IMR-90 (cell line): ENCODE results near the gene SORBS1. TPM values are rescaled to one million over a fixed set of nuclear protein-coding genes. Genes with fewer than 3 reads are reported as not detected.

Experiments
- ATAC-seq: fragments of 200-7000 bp; cut with Tn5 transposase; 2 replicates; pipeline ENCODE4 v1.9.1; 2020; ENCODE audit warnings: low read depth, mild to moderate bottlenecking, moderate library complexity
- BruUV-seq: library from RNA; stranded (reverse); fragments of 400-500 nt; replicated peaks from 2 replicates; lab custom pipeline; 2021; lab: Mats Ljungman, UMichigan
- CTCF ChIA-PET: fragments of 300-600 bp; formaldehyde crosslinking; extraction: SDS; loops from one replicate; lab custom pipeline; 2021; ENCODE audit warnings: antibody characterized with exemption; lab: Yijun Ruan, JAX
- POLR2A ChIA-PET: fragments of 300-600 bp; sonication (Branson Sonifier 250); formaldehyde crosslinking; loops from one replicate; lab custom pipeline; 2022; ENCODE audit warnings: antibody characterized with exemption; ENCODE audit not compliant: unreplicated experiment; lab: Charles Lee
- DNase-seq: peaks from one replicate; pipeline ENCODE4 v3.0.0; 2013
- H2AFZ ChIP-seq: replicated peaks from 2 replicates; pipeline ENCODE3; 2013; ENCODE audit warnings: low read length, mild to moderate bottlenecking; ENCODE audit not compliant: poor library complexity
- H2AK5ac ChIP-seq: 2 replicates; pipeline ENCODE4 v1.6.1; 2013; ENCODE audit warnings: low read depth, low read length, inconsistent platforms
- H2AK9ac ChIP-seq: replicated peaks from 2 replicates; pipeline ENCODE3; 2013; ENCODE audit warnings: mild to moderate bottlenecking, low read depth, low read length, moderate library complexity; ENCODE audit not compliant: poor library complexity
- H2BK120ac ChIP-seq: 2 replicates; pipeline ENCODE4 v1.6.1; 2013; ENCODE audit warnings: low read depth, low read length, inconsistent platforms
- H2BK15ac ChIP-seq: 3 replicates; pipeline ENCODE4 v1.6.1; 2013; ENCODE audit warnings: low read depth, low read length, inconsistent platforms
- H2BK20ac ChIP-seq: 2 replicates; pipeline ENCODE4 v1.6.1; 2013; ENCODE audit warnings: low read depth, mild to moderate bottlenecking, inconsistent platforms, low read length, moderate library complexity
- H2BK5ac ChIP-seq: 2 replicates; pipeline ENCODE4 v1.6.1; 2013; ENCODE audit warnings: mild to moderate bottlenecking, low read depth, low read length, inconsistent platforms; ENCODE audit not compliant: poor library complexity, severe bottlenecking
- H3K14ac ChIP-seq: replicated peaks from 2 replicates; pipeline ENCODE4 v1.6.1; 2013; ENCODE audit warnings: low read depth, low read length, inconsistent platforms
- H3K18ac ChIP-seq: 2 replicates; pipeline ENCODE4 v1.6.1; 2013; ENCODE audit warnings: low read depth, low read length, control low read depth
- H3K23ac ChIP-seq: 2 replicates; pipeline ENCODE4 v1.6.1; 2013; ENCODE audit warnings: low read depth, low read length, inconsistent platforms
- H3K27ac ChIP-seq: 2 replicates; pipeline ENCODE4 v1.5.1; 2013; ENCODE audit warnings: mild to moderate bottlenecking, control low read depth, low read length; ENCODE audit not compliant: insufficient read depth
- H3K27me3 ChIP-seq: 2 replicates; pipeline ENCODE4 v1.6.1; 2013; ENCODE audit warnings: low read length; ENCODE audit not compliant: control insufficient read depth, insufficient read depth
- H3K36me3 ChIP-seq: 2 replicates; pipeline ENCODE4 v1.6.1; 2013; ENCODE audit warnings: low read length, mixed read lengths; ENCODE audit not compliant: control insufficient read depth, insufficient read depth
- H3K4ac ChIP-seq: 2 replicates; pipeline ENCODE4 v1.6.1; 2013; ENCODE audit warnings: low read depth, low read length, inconsistent platforms
- H3K4me1 ChIP-seq: 2 replicates; pipeline ENCODE4 v1.6.1; 2013; ENCODE audit warnings: low read length, mixed read lengths; ENCODE audit not compliant: control insufficient read depth, insufficient read depth
- H3K4me2 ChIP-seq: 2 replicates; pipeline ENCODE4 v1.6.1; 2013; ENCODE audit warnings: low read depth, mild to moderate bottlenecking, control low read depth, low read length, moderate library complexity
- H3K4me3 ChIP-seq: 2 replicates; pipeline ENCODE4 v1.5.1; 2013; ENCODE audit warnings: low read depth, mild to moderate bottlenecking, control low read depth, low read length, moderate library complexity; ENCODE audit not compliant: insufficient read depth
- H3K56ac ChIP-seq: 2 replicates; pipeline ENCODE4 v1.6.1; 2013; ENCODE audit warnings: low read length, inconsistent platforms; ENCODE audit not compliant: insufficient read depth; ENCODE audit errors: extremely low read depth
- H3K79me1 ChIP-seq, 2 experiments: 2 replicates each; pipeline ENCODE4 v1.6.1; 2013; ENCODE audit warnings: low read length in 2 of 2, inconsistent platforms in 1 of 2, low read depth in 1 of 2
- H3K9ac ChIP-seq: 2 replicates; pipeline ENCODE4 v1.6.1; 2013; ENCODE audit warnings: low read depth, low read length, control low read depth
- H3K9me1 ChIP-seq: 2 replicates; pipeline ENCODE4 v1.6.1; 2013; ENCODE audit warnings: low read length, inconsistent platforms; ENCODE audit not compliant: insufficient read depth
- H3K9me3 ChIP-seq: 2 replicates; pipeline ENCODE4 v1.6.1; 2013; ENCODE audit warnings: low read length; ENCODE audit not compliant: control insufficient read depth, insufficient read depth
- H4K20me1 ChIP-seq: 2 replicates; pipeline ENCODE4 v1.6.1; 2013; ENCODE audit warnings: low read length, inconsistent platforms; ENCODE audit not compliant: insufficient read depth
- H4K5ac ChIP-seq: 2 replicates; pipeline ENCODE4 v1.6.1; 2013; ENCODE audit warnings: mild to moderate bottlenecking, low read depth, low read length, control low read depth
- H4K8ac ChIP-seq, 2 experiments: 2 replicates each; pipeline ENCODE4 v1.6.1; 2013; ENCODE audit warnings: low read depth in 2 of 2, low read length in 2 of 2, control low read depth in 1 of 2, inconsistent platforms in 1 of 2
- H4K91ac ChIP-seq: 2 replicates; pipeline ENCODE4 v1.6.1; 2013; ENCODE audit warnings: low read depth, low read length, inconsistent platforms; ENCODE audit not compliant: insufficient read depth
- BHLHE40 ChIP-seq: fragments of 150-350 bp; IDR thresholded peaks from 2 replicates; pipeline ENCODE4 v1.6.1; 2016; ENCODE audit warnings: mild to moderate bottlenecking, low read depth, low read length
- CEBPB ChIP-seq: IDR thresholded peaks from 2 replicates; pipeline ENCODE4 v1.6.1; 2012; ENCODE audit warnings: low read depth, low read length, improper control_type of control experiment
- CHD1 ChIP-seq: IDR thresholded peaks from 2 replicates; pipeline ENCODE4 v1.6.1; 2012; ENCODE audit warnings: low read depth, low read length, improper control_type of control experiment
- FOS ChIP-seq: fragments of 150-350 bp; IDR thresholded peaks from 2 replicates; pipeline ENCODE4 v1.6.1; 2016; ENCODE audit warnings: low read depth, low read length
- MAFK ChIP-seq: IDR thresholded peaks from 2 replicates; pipeline ENCODE4 v1.6.1; 2012; ENCODE audit warnings: low read depth, low read length, improper control_type of control experiment
- MAZ ChIP-seq: IDR thresholded peaks from 2 replicates; pipeline ENCODE4 v1.6.1; 2012; ENCODE audit warnings: low read depth, mild to moderate bottlenecking, low read length, improper control_type of control experiment, moderate library complexity, borderline replicate concordance
- MXI1 ChIP-seq: IDR thresholded peaks from 2 replicates; pipeline ENCODE4 v1.6.1; 2012; ENCODE audit warnings: low read depth, mild to moderate bottlenecking, low read length, moderate library complexity, borderline replicate concordance
- NFE2L2 ChIP-seq: fragments of 150-350 bp; IDR thresholded peaks from 2 replicates; pipeline ENCODE4 v1.6.1; 2016; ENCODE audit warnings: low read depth, mild to moderate bottlenecking, low read length
- POLR2A ChIP-seq: IDR thresholded peaks from 2 replicates; pipeline ENCODE4 v1.6.1; 2012; ENCODE audit warnings: mild to moderate bottlenecking, low read depth, low read length
- RCOR1 ChIP-seq: IDR thresholded peaks from 2 replicates; pipeline ENCODE4 v1.6.1; 2012; ENCODE audit warnings: mild to moderate bottlenecking, low read length, improper control_type of control experiment; ENCODE audit not compliant: insufficient replicate concordance
- RFX5 ChIP-seq: IDR thresholded peaks from 2 replicates; pipeline ENCODE4 v1.8.0; 2012; ENCODE audit warnings: low read depth, mild to moderate bottlenecking, low read length, moderate library complexity
- SMC3 ChIP-seq: fragments of 150-350 bp; IDR thresholded peaks from 2 replicates; pipeline ENCODE4 v1.6.1; 2016; ENCODE audit warnings: low read depth, mild to moderate bottlenecking, antibody characterized with exemption, low read length, moderate library complexity
- WGBS, 2 experiments: methylation state at CpG; one replicate each; pipeline versions ENCODE4 v1.1.5 to v1.1.7; 2013; ENCODE audit warnings: missing lambda C conversion rate in 2 of 2; ENCODE audit not compliant: insufficient read length in 1 of 2; ENCODE audit errors: extremely low coverage in 2 of 2; 5-methylcytosine and 5-hydroxymethylcytosine counted together
- dilution Hi-C: fragments of 300-500 bp; cut with HindIII; formaldehyde crosslinking; loops from one replicate; pipeline ENCODE4 v1.14.3; 2018; ENCODE audit warnings: low sequenced_read_pairs; ENCODE audit not compliant: unreplicated experiment
- in situ Hi-C: fragments of 300-500 bp; cut with MboI; formaldehyde crosslinking; loops from 3 replicates; pipeline ENCODE4 v1.14.3; 2019; ENCODE audit warnings: low sequenced_read_pairs, inconsistent platforms, mixed read lengths
- intact Hi-C: fragments of 100-400 bp; cut with micrococcal nuclease; formaldehyde crosslinking; loops from 2 replicates; pipeline ENCODE4 v1.10.0; 2022
- polyA plus RNA-seq, 3 experiments: library from polyadenylated mRNA; depleted of rRNA; stranded (reverse); fragments of >200 nt; gene quantifications; 2 replicates each; pipeline ENCODE4 v1.2.3, GENCODE V29; 2012; ENCODE audit warnings: low replicate concordance in 1 of 3
- total RNA-seq: library from RNA; depleted of rRNA; stranded (reverse); fragments of >200 nt; gene quantifications from 2 replicates; pipeline ENCODE4 v1.2.3, GENCODE V29; 2012
- TF ChIP-seq, protein P1 (sequence below): conservative IDR thresholded peaks from 2 replicates; pipeline ENCODE4 v1.5.1; 2012; ENCODE audit warnings: mild to moderate bottlenecking, low read depth, low read length, improper control_type of control experiment
- TF ChIP-seq, protein P2 (sequence below): fragments of 150-350 bp; IDR thresholded peaks from 2 replicates; pipeline ENCODE4 v1.6.1; 2017; ENCODE audit warnings: mild to moderate bottlenecking, antibody characterized with exemption, low read length, low read depth
- TF ChIP-seq, protein P3 (sequence below): fragments of 150-350 bp; IDR thresholded peaks from 2 replicates; pipeline ENCODE4 v1.6.1; 2016; ENCODE audit warnings: low read depth, mild to moderate bottlenecking, low read length, moderate library complexity, borderline replicate concordance

SORBS1 gene
- total and polyA plus RNA-seq, 2 of the 4 experiments (the other 2 are of a cell fraction): 0.18 to 0.32 TPM

DNA sequence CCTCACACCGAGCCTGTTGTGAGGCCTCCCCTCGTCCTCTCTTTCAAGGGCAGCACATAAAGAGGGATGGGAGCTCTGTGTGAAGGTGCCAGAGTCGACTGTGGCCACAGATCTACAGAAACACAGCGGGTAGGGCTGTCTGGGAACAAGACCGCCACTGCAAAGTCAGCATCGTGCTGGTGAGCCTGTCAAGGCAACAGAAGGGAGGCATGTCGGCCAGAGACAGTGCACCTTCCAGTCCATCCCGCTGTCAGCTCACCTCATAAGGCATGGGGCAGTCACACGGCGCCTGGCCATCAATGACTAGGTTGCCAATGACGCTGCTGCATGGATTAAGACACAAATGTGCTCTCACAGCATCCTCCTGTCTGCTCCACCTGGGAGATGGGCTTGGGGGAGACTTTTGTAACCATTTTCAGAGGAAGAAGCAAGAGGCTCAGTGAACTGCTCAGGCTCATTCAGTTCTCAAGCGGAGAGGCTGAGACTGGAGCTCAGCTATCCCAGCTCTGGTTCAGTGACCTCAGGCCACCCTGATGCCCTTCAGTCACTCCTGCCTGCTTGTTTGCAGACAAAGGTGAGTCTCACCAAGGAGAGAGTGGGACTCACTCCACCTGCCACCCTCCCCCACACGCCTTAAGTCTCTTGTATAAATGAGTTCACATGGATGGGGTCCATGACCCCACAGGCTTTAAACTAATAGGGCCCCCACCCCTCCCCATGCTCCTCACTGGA is 125.5 kb downstream of the SORBS1 start:
- H3K14ac ChIP-seq: no peak overlapping the region
- H3K27ac ChIP-seq: no peak overlapping the region
- in situ Hi-C loops (no loop called here), dilution Hi-C loops (no loop called here), intact Hi-C loops (loop anchor here (10.0 kb wide), 1 partner anchor 429 kb away; no protein-coding TSS in a partner anchor)
- no peak overlapping the region for H2BK120ac ChIP-seq
- no peak overlapping the region for H3K4me2 ChIP-seq
- peak overlapping the region; percentile 19 for H2AFZ ChIP-seq
- no peaks in the 10 kb centered on the region for H3K9me1 ChIP-seq
- no peak overlapping the region for H2BK20ac ChIP-seq
- no peak overlapping the region for H2AK9ac ChIP-seq
- H2BK5ac ChIP-seq: no peak overlapping the region
- H3K4ac ChIP-seq: no peak overlapping the region
- H3K4me3 ChIP-seq: no peak overlapping the region
- no peak for DNase-seq
- WGBS, 2 experiments: 29% methylated on average over 2 of the region's 13 CpGs; no CpG with 5 or more reads in 1 of the 2 experiments
- no peaks in the 10 kb centered on the region for H4K20me1 ChIP-seq
- H3K23ac ChIP-seq: no peak overlapping the region
- ChIA-PET POLR2A (no interaction called here), CTCF (interaction anchor here (1.2 kb wide), 1 partner anchor 10 kb away, joined by 4 read pairs; no protein-coding TSS in a partner anchor)
- H3K56ac ChIP-seq: no peak overlapping the region
- no peak overlapping the region for H3K9ac ChIP-seq
- H2BK15ac ChIP-seq: no peak overlapping the region
- no peaks in the 10 kb centered on the region for H3K36me3 ChIP-seq
- no peak overlapping the region for H4K5ac ChIP-seq
- no peak overlapping the region for H4K8ac ChIP-seq
- H3K79me1 ChIP-seq: no peaks in the 10 kb centered on the region
- BruUV-seq: no TSS peak
- H3K4me1 ChIP-seq: no peaks in the 10 kb centered on the region
- ATAC-seq: no peak
- no peak overlapping the region for H2AK5ac ChIP-seq
- no peak overlapping the region for H4K91ac ChIP-seq
- peaks cover 24% of the 10 kb centered on the region for H3K27me3 ChIP-seq
- no peaks in the 10 kb centered on the region for H3K9me3 ChIP-seq
- H3K18ac ChIP-seq: no peak overlapping the region
- TF ChIP-seq BHLHE40 (no peak), SMC3 (no peak), RFX5 (no peak), MXI1 (no peak), MAZ (no peak), RCOR1 (no peak), FOS (no peak), CEBPB (no peak), CHD1 (no peak), MAFK (no peak), NFE2L2 (no peak), POLR2A (no peak)
- TF ChIP-seq, protein P1, sequence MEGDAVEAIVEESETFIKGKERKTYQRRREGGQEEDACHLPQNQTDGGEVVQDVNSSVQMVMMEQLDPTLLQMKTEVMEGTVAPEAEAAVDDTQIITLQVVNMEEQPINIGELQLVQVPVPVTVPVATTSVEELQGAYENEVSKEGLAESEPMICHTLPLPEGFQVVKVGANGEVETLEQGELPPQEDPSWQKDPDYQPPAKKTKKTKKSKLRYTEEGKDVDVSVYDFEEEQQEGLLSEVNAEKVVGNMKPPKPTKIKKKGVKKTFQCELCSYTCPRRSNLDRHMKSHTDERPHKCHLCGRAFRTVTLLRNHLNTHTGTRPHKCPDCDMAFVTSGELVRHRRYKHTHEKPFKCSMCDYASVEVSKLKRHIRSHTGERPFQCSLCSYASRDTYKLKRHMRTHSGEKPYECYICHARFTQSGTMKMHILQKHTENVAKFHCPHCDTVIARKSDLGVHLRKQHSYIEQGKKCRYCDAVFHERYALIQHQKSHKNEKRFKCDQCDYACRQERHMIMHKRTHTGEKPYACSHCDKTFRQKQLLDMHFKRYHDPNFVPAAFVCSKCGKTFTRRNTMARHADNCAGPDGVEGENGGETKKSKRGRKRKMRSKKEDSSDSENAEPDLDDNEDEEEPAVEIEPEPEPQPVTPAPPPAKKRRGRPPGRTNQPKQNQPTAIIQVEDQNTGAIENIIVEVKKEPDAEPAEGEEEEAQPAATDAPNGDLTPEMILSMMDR: no peak
- TF ChIP-seq, protein P2, sequence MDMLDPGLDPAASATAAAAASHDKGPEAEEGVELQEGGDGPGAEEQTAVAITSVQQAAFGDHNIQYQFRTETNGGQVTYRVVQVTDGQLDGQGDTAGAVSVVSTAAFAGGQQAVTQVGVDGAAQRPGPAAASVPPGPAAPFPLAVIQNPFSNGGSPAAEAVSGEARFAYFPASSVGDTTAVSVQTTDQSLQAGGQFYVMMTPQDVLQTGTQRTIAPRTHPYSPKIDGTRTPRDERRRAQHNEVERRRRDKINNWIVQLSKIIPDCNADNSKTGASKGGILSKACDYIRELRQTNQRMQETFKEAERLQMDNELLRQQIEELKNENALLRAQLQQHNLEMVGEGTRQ: no peak
- TF ChIP-seq, protein P3, sequence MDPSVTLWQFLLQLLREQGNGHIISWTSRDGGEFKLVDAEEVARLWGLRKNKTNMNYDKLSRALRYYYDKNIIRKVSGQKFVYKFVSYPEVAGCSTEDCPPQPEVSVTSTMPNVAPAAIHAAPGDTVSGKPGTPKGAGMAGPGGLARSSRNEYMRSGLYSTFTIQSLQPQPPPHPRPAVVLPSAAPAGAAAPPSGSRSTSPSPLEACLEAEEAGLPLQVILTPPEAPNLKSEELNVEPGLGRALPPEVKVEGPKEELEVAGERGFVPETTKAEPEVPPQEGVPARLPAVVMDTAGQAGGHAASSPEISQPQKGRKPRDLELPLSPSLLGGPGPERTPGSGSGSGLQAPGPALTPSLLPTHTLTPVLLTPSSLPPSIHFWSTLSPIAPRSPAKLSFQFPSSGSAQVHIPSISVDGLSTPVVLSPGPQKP: no peak
